ENCODE data around the gene ATF4.
"Not testable (repeated sequence)": the region's sequence is repeated elsewhere in the genome, so short reads cannot be mapped to it uniquely, and the experiment has no call there.

The ATF4 gene

GRCh38 chr22:39489094-39490068 lies 31.0 kb upstream of the ATF4 start:
- no peak for DNase-seq

DNA sequence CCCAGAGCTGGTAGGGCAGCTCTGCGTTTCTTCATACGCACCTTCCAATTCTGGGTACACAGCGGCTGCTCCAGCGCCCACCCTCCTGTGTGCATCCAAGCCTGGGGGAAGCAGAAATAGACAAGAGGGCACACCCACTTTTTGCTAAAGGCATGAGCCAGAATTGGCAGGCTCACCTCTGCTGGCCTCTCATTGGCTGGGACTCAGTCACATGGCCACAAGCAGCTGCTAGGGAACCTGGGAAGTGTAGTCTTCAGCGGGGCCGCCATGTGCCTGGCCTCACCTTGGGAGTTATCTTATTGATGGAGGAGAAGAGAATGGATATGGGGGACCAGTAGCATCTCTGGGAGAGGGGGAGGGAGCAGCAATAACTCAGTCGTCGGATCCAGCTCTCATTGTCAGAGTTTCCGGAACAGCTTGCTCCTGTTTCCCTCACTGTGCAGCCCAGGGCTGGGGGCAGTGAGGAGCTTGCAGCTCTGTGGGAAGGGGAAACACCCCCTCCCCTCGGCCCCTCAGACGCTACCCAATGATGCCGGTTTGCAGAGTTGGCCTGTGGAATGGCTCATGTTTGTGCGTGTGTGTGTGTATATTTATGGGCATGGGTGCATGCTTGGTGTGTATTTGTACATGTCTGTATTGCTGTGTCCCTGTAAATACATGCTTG lies 30.1 kb upstream of the ATF4 start:
- DNase-seq = peak; percentile 69 to 73

DNA sequence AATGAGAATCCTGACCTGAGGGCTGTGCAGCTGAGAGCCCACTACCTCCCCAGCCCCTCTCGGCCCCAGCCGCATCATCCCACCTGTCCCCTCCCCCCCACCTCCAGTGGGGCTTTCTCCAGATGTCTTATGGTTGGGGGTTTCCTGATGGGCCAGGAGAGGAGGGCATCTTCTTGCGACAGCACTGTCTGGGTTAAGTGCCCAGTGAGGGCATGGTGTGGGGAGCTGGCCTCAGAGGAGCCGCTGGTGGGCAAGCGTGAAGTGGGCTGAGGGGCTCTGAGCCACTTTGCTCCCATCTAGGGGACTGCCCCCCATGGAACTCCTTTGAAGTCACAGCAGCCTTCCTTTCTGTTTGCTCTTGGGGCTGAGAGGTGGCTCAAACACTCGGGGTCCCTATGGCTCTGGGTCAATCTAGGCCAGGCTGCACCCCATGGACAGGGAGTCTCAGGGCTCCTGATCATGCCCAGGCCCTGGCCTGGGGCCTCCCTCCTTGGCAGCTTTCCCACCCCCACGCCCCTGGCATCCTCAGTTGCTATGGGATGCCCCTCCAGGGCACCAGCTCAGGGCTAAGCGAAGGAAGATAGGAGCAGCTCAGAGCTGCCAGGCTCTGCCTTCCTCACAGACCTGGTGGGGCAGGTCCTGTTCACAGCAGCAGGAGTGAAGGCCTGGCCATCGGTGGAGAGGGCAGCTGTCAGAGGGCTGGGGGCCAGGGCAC lies 29.2 kb upstream of the ATF4 start:
- DNase-seq = no peak

GRCh38 chr22:39491696-39492095 lies 28.7 kb upstream of the ATF4 start:
- DNase-seq = no peak

DNA sequence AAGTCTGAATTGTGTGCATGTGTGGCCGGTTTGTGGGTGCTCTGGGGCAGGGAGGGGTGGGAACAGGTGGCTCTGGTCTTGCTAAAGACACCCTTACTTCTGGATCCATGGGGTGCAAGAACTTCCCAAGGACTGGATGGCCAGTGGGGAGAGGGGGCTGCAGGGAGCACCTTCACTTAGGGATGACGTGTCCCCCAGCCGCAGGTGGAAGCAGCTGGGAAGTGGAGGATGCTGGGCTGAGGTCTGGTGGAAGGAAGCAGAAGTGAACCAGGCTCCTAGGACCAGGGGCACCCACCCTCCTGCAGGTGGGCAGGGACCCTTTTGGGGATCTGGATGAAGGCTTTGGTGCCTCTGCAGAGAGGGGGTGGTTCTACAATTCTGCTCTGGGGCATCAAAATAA lies 28.2 kb upstream of the ATF4 start:
- no peak for DNase-seq

DNA sequence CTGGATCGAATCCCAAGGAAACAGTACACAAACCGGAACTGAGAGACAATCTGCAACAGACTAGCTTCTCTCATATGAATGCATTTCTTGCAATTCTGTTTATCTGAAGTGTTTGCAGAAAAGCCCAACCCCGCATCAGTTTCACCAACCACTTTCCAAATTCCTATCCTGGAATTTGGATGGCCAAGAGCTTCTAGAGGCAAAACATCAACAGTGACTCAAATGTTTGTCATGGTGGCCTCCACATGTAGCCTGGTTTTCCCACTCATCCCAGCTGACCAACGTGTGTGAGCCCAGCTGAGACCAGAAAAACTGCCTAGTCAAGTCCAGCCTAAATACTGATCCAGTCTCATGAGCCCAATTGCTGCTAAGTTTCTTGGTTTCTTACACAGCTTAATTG lies 26.6 kb upstream of the ATF4 start:
- DNase-seq = no peak

DNA sequence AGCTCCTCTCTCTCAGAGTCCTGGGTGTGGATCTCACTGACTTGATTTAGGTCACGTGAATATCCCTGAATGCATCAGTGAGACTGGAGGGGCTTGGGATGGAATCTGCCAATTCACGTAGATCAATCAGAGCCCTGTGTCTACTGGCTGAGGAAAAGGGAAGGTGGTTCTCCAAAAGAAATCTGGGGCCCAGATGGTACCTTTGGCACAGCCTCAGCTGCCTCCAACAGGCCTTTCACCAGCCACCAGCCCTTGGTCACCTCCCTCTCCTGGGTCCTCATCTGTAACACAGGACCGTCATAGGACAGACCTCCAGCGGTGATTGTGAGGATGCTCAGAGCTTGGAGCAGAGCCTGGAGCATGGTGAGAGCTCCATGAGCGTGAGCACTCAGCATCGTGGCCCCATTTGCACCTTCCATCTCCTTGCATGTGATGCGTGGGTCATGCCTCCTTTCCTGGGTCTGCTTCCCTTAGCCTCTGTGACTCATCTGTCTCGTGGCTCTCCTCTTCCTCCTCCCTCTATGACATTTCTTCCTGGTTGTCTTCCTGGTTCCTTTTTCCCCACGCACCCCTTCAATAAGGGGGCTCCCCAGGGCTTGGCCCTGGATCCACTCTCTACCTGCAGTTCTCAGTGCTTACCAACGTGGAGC lies 25.8 kb upstream of the ATF4 start:
- DNase-seq = no peak

DNA sequence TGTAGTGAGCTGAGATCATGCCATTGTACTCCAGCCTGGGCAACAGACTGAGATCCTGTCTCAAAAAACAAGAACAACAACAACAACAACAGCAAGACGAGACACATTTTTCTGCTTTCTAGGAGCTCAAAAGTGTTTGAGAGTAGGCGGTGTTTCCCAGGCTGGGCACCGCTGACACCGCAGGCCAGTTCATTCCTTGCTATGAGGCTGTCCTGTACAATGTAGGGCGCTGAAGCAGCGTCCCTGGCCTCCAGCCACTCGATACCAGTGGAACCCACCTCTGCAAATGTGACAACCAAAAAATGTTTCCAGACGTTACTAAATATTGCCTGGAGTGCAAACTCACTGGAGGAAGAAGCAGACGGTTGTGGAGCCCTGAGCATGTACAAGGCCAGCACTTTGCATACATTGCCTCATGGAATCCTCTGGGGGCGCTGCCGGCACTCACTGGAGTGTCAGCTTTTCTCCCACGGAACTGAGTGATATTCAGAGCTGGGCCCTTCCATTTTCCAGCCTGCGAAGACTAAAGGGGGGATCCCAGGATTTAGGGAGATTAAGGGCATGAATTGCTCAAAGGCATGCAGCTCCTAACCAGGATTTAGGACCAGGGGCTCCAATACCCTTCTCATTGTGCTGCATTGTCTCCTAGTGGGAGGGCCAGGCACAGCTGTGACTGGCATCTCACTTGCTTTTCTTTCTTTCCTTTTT lies 24.1 kb upstream of the ATF4 start:
- DNase-seq = peak; percentile 49 to 51

DNA sequence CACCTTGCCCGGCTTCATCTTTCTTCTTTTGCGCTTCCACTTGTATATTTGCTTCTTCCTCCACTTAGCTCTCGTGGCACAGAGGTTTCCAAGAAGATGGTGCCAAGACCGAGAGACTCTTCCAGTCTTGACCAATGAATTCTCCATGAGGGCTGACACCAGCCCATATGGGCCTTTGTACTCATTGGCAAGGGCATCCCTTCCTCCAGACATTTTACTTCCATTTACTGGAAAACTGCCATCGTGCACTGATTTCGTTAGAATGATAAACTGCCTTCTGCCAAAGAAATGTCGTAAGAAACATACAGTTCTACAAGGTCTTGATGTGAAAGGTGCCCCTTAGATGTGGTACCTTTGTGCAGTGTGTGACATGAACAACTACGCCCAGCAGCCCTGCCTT lies 22.9 kb upstream of the ATF4 start:
- DNase-seq = no peak

DNA sequence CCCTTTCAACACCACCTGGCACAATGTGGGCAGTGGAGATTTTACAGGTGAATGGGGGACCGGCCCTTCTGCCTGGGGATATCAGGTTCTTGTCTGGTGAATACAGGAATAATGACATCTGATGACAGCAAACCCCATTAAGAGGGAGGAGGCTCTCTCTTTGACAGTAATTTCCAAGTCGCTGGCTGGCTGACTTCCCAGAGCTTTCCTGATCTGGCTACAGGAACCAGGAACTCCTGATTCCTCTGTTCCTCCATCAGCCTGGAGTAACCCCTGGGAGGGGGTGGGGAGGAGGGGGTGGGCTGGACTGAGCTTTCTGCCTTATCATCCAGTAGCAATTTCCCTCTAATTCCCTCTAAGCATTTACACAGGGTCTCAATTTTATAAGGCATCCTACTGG lies 22.0 kb upstream of the ATF4 start:
- DNase-seq = peak; percentile 85 to 96

- DNase-seq = peak in 1 of 2 experiments; percentile 63
These were observed 21.6 kb upstream of the ATF4 start for GRCh38 chr22:39498802-39499201.

DNA sequence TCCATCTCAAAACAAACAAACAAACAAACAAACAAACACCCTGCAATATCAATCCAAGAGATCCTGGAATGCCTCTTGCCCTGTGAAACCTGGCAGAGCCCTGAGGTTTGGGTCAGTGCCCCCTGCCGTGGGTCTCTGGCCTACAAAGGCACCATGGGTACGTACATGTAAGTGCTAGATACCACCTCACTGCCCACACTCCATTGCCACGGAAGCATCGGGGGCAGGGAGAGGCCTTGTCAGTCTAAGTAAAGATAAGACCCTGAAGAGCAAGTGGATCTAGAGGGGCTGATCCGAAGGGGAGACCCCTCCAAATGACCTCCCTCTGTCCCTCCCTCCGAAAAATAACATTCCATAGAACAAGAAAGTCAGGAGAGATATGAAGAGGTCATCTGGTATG lies 20.3 kb upstream of the ATF4 start:
- DNase-seq = no peak

- no peak for DNase-seq
These were observed 18.7 kb upstream of the ATF4 start for GRCh38 chr22:39501644-39502108.

GRCh38 chr22:39502109-39502788 lies 18.1 kb upstream of the ATF4 start, which contains the start of gene MIEF1:
Gene MIEF1 (plus strand): TSS chr22:39502290. CDS start chr22:39511295, 9,005 bp downstream.
- DNase-seq = peak; percentile 84 to 89

DNA sequence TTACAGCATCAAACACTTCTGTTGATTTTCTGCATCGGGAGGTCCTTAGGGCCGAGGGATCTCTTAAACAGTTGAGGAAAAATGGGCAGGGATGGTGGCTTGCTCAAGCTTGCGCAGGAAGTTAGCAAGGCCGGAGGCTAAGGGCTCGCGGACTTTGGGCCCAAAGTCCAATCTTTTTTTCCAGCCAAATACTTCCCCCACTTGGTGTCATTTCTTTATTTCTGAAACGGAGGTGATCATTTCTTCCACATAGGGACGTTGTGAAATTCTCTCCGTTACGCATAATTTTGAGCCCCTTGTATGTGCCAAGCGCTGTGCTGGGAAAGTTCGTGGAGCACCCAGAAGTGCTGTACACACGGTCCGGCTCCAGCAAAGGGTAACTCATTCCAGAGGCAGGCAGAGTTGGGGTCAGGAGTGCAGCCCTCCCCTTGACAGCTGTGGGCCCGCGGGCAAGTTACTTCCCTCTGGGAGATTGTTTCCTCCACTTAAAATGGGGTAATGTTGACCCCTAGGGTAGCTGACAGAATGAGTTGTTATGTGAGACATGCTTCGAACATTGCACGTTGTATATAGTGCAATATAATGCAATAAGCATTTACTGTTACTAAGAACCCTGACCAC lies 17.5 kb upstream of the ATF4 start:
- DNase-seq = no peak

GRCh38 chr22:39503630-39504029 lies 16.7 kb upstream of the ATF4 start:
- DNase-seq = no peak

DNA sequence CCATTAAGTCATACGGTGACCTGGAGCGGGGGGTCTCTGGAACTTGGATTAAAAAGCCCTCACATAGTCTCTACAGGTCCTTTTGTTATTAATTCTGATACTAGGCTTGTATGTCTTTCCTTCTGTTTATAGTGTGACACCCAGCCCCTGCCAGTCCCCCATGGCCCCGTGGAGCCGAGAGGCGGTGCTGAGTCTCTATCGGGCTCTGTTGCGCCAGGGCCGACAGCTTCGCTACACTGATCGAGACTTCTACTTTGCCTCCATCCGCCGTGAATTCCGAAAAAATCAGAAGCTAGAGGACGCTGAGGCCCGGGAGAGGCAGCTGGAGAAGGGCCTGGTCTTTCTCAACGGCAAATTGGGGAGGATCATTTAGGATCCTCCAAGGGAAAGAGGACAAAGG lies 16.3 kb upstream of the ATF4 start:
- no peak for DNase-seq

GRCh38 chr22:39507021-39507420 lies 13.3 kb upstream of the ATF4 start:
- DNase-seq = not testable (repeated sequence)

DNA sequence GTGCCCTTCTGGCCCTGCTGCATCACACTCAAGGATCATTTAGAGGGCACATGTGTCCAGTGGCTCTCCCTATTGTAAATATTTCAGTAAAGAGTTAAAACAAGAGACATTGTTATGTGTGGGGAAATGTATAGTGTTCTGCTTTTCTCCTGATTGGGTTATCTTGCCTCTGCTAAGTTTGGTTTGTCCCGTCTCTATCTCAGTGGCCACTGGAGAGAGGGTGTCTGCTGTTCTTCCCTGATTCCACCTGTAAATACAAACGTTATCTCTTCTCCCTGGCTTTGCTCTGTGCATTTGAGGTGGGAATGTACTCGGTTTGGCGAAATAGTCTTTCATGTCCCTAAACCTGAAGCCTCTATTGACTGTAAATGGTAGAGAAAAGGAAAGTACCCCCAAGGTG lies 12.0 kb upstream of the ATF4 start:
- DNase-seq = no peak

GRCh38 chr22:39510529-39511149 lies 9.7 kb upstream of the ATF4 start:
- no peak for DNase-seq

- DNase-seq = no peak
These were observed 9.1 kb upstream of the ATF4 start for GRCh38 chr22:39511226-39511625.

All from NCI-H2081 (cell line).